A673 (cell line): ENCODE data around the gene HES2.

Experiments
- EZH2 ChIP-seq: fragments of 200-600 bp; sonication (generic); IDR thresholded peaks from 2 replicates; pipeline ENCODE4 v1.6.1; 2017; ENCODE audit warnings: borderline replicate concordance, low read depth, mild to moderate bottlenecking, mixed read lengths, antibody characterized with exemption, low read length; ENCODE audit not compliant: poor library complexity, severe bottlenecking
- TF ChIP-seq, protein P1 (sequence below): fragments of 300-800, 200-600 bp; sonication (generic); conservative IDR thresholded peaks from 2 replicates; pipeline ENCODE4 v1.5.1; 2017; ENCODE audit warnings: low read depth, mild to moderate bottlenecking, antibody characterized with exemption, low read length, moderate library complexity, mixed read lengths

DNA sequence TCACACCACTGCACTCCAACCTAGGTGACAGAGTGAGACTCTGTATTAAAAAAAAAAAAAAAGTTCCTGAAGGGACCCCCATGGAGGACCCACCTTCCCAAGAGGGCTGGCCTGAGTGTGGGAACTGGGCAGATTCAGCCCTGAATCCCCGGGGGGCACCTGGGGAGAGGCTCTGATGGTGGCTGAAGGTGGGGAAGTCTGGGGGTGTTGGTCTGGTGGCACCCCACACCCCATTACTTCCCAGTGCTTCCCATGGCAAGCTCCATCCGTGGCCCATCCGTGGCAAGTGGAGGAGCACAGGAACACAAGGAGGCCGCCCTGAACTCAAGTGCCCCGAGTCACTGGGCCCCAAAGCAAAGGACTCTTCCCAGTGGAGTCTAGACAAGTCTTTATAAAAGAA, 47.0 kb upstream of the HES2 start:
- TF ChIP-seq, protein P1, sequence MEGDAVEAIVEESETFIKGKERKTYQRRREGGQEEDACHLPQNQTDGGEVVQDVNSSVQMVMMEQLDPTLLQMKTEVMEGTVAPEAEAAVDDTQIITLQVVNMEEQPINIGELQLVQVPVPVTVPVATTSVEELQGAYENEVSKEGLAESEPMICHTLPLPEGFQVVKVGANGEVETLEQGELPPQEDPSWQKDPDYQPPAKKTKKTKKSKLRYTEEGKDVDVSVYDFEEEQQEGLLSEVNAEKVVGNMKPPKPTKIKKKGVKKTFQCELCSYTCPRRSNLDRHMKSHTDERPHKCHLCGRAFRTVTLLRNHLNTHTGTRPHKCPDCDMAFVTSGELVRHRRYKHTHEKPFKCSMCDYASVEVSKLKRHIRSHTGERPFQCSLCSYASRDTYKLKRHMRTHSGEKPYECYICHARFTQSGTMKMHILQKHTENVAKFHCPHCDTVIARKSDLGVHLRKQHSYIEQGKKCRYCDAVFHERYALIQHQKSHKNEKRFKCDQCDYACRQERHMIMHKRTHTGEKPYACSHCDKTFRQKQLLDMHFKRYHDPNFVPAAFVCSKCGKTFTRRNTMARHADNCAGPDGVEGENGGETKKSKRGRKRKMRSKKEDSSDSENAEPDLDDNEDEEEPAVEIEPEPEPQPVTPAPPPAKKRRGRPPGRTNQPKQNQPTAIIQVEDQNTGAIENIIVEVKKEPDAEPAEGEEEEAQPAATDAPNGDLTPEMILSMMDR: no peak
- TF ChIP-seq EZH2: no peak
